Activated T-cell treated with anti-CD3 and anti-CD28 coated beads, Interleukin-2, amount 50 U/mL, for 24 hours (primary cell): ENCODE data around the gene FSD1.
A peak's percentile ranks its signal among the peaks of the same experiment; 100 is the strongest.

Source experiments
- DNase-seq: peaks from one replicate; pipeline ENCODE4 v3.0.0-alpha.2; 2020
- H3K27ac Mint-ChIP-seq: 2 replicates; pipeline ENCODE4 v1.8.0; 2020; ENCODE audit warnings: mild to moderate bottlenecking, mixed read lengths
- H3K27me3 Mint-ChIP-seq: 2 replicates; pipeline ENCODE4 v1.8.0; 2020; ENCODE audit warnings: mixed read lengths
- H3K36me3 Mint-ChIP-seq: 2 replicates; pipeline ENCODE4 v1.8.0; 2020; ENCODE audit warnings: low read depth, mixed read lengths
- H3K4me1 Mint-ChIP-seq: 2 replicates; pipeline ENCODE4 v1.8.0; 2020; ENCODE audit warnings: low read depth, mixed read lengths
- H3K4me3 Mint-ChIP-seq: 2 replicates; pipeline ENCODE4 v1.8.0; 2020; ENCODE audit warnings: mild to moderate bottlenecking, moderate library complexity, mixed read lengths
- H3K9me3 Mint-ChIP-seq: 2 replicates; pipeline ENCODE4 v1.8.0; 2020; ENCODE audit warnings: mixed read lengths

FSD1 gene

DNA sequence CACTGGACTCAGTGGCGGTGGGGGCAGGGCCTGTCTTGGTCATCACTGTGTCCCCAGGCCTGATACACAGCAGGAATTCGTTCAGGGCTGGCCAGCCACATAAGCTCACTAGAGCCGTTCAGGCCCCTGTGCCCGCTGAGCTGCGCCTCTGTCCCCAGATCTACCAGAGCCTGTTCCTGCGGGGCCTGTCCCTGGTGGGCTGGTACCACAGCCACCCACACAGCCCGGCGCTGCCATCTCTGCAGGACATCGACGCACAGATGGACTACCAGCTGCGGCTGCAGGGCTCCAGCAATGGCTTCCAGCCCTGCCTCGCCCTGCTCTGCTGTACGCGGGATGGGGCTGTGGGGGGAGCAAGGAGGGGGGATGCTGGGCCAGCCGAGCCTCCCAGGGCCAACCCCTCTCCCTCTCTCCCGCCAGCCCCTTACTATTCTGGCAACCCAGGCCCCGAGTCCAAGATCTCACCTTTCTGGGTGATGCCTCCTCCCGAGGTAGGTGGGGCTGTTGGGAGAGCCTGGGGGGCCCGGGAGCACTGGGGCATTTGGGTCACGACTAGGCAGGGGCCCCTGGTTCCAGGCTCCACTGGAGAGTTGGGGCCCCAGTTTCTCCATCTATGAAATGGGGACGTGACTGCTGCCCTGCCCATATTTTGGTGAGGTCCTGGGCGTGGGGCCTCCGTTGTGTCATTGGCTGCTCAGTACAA is 52.8 kb downstream of the FSD1 start:
- DNase-seq = no peak
- no peaks in the 10 kb centered on the region for H3K27me3 Mint-ChIP-seq
- no peaks in the 10 kb centered on the region for H3K4me1 Mint-ChIP-seq
- peaks cover 50% of the 10 kb centered on the region for H3K36me3 Mint-ChIP-seq
- no peaks in the 10 kb centered on the region for H3K9me3 Mint-ChIP-seq
- H3K4me3 Mint-ChIP-seq = no peak overlapping the region
- no peak overlapping the region for H3K27ac Mint-ChIP-seq

- H3K27me3 Mint-ChIP-seq = no peaks in the 10 kb centered on the region
- DNase-seq = no peak
- no peak overlapping the region for H3K4me3 Mint-ChIP-seq
- no peaks in the 10 kb centered on the region for H3K9me3 Mint-ChIP-seq
- H3K27ac Mint-ChIP-seq = peak overlapping the region; percentile 50
- H3K4me1 Mint-ChIP-seq = no peaks in the 10 kb centered on the region
- peaks cover 57% of the 10 kb centered on the region for H3K36me3 Mint-ChIP-seq
Measured at GRCh38 chr19:4357921-4358326, 53.5 kb downstream of the FSD1 start.

- no peak overlapping the region for H3K4me3 Mint-ChIP-seq
- H3K9me3 Mint-ChIP-seq = no peaks in the 10 kb centered on the region
- peak overlapping the region; percentile 51 for H3K27ac Mint-ChIP-seq
- peaks cover 61% of the 10 kb centered on the region for H3K36me3 Mint-ChIP-seq
- no peaks in the 10 kb centered on the region for H3K27me3 Mint-ChIP-seq
- no peak for DNase-seq
- H3K4me1 Mint-ChIP-seq = no peaks in the 10 kb centered on the region
Measured at GRCh38 chr19:4358709-4359626, 54.6 kb downstream of the FSD1 start.

DNA sequence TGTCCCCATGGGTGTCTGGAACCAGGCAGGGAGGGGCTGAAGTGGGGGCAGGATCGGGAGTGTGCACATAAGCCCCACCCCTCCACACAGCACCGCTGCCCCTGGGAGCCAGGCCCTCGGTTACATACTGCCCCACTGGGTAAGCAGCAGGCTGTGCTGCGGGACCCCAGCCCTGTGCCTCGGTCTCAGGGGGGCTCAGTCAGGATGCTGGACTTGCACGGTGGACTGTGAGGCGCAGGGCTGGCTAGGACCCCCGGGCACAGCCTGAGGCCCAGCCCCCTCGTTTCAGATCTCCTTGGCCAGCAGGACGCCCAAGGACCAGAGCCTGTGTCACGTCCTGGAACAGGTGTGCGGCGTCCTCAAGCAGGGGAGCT is 55.2 kb downstream of the FSD1 start:
- Mint-ChIP-seq H3K27ac (peak overlapping the region; percentile 37), H3K27me3 (no peaks in the 10 kb centered on the region), H3K36me3 (peaks cover 62% of the 10 kb centered on the region), H3K4me3 (no peak overlapping the region), H3K9me3 (no peaks in the 10 kb centered on the region), H3K4me1 (no peaks in the 10 kb centered on the region)
- DNase-seq = no peak

DNA sequence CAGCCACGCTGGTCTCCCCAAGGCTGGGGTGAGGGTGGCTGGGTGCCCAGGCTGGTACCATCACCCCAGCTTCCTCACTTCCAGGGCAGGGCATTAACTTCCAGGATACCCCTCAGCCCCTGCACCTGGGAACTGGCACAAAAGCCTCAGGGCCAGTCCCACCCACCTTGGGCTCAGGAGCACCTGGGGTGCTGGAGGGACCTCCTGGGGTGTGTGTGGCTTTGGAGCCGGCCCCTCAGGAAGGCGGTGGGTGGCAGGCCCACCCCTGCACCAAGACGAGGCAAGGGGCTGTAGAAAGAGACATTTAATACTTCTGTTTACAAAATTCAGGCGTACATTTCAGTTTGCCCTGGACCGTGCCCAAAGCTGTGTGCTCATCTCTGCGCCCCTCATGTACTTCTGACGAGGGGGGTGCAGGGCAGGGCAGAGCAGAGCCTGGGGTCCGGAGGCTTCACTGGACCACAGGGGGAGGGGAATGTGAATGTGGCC is 55.7 kb downstream of the FSD1 start:
- H3K27me3 Mint-ChIP-seq = no peaks in the 10 kb centered on the region
- H3K9me3 Mint-ChIP-seq = no peaks in the 10 kb centered on the region
- peak overlapping the region; percentile 57 for H3K27ac Mint-ChIP-seq
- DNase-seq = no peak
- no peak overlapping the region for H3K4me3 Mint-ChIP-seq
- H3K36me3 Mint-ChIP-seq = peaks cover 65% of the 10 kb centered on the region
- no peaks in the 10 kb centered on the region for H3K4me1 Mint-ChIP-seq

DNA sequence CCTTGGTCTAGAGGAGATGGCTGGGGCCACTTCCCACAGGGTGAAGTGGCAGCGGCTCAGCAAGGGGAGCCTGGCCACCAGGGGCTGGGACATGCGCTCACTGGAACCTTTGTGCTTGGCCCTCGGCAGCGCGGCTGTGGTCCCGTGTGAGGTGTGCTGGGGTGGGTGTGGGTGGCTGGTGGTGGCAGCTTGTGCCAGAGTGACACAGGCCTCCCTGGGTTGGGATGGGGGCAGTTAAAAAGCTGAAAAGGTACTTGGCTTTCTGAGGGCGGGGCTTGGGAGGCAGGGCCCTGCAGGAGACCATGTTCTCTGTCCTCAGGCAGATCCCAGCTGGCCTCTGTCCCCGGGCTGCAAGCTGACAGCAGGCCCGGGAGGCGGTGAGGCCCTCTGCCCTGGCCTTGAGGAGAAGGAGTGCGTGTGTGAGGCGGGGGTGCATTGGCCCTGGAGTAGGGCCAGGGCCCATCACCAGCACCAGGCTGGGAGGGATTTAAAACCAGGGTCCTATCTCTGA is 56.3 kb downstream of the FSD1 start:
- H3K27me3 Mint-ChIP-seq = no peaks in the 10 kb centered on the region
- no peak for DNase-seq

GRCh38 chr19:4361152-4362046 is 57.0 kb downstream of the FSD1 start:
- Mint-ChIP-seq H3K4me3 (no peak overlapping the region), H3K36me3 (peaks cover 71% of the 10 kb centered on the region), H3K9me3 (no peaks in the 10 kb centered on the region), H3K27ac (no peak overlapping the region), H3K4me1 (no peaks in the 10 kb centered on the region), H3K27me3 (no peaks in the 10 kb centered on the region)
- DNase-seq = no peak

More for the DNA sequence above, 56.3 kb downstream of the FSD1 start:
- H3K9me3 Mint-ChIP-seq = no peaks in the 10 kb centered on the region
- H3K4me3 Mint-ChIP-seq = no peak overlapping the region
- H3K27ac Mint-ChIP-seq = peak overlapping the region; percentile 57
- H3K36me3 Mint-ChIP-seq = peaks cover 70% of the 10 kb centered on the region
- H3K4me1 Mint-ChIP-seq = no peaks in the 10 kb centered on the region

DNA sequence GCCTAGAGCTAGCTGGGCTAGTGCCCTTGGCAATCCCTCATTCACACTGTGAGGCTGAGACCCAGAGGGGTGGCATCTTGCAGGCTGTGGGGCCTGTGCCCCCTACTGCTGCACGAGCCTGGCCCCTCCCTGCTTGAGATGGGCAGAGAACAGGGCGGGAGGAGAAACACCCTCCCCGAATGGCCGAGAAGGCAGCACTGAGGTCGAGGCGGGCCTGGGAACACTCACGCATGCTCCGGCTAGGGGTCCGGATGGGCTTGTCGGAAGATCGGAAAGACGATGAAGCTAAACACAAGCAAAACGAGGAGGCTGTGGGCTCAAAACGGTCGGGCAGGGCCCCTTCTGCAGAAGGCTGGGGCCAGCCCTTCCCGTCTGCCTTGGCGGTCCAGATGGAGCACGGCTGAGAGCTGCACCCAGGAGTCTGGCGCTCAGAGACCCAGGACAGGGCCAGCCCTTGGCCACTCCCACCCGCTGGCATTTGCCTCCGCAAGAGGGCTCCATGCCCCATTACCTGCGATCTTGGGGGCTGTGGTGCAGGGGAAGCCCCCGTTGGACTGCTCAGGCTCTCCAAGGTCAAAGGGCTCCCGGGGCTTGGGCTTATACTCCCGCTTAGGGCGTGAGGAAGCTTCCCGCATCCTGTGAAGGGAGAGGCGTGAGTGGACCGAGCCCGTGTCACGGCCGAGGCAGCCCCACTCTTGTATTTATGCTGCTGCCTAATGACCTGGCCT is 57.9 kb downstream of the FSD1 start:
- no peaks in the 10 kb centered on the region for H3K4me1 Mint-ChIP-seq
- no peaks in the 10 kb centered on the region for H3K27me3 Mint-ChIP-seq
- H3K4me3 Mint-ChIP-seq = no peak overlapping the region
- peak overlapping the region; percentile 61 for H3K27ac Mint-ChIP-seq
- DNase-seq = no peak
- H3K9me3 Mint-ChIP-seq = no peaks in the 10 kb centered on the region
- peaks cover 73% of the 10 kb centered on the region for H3K36me3 Mint-ChIP-seq

DNA sequence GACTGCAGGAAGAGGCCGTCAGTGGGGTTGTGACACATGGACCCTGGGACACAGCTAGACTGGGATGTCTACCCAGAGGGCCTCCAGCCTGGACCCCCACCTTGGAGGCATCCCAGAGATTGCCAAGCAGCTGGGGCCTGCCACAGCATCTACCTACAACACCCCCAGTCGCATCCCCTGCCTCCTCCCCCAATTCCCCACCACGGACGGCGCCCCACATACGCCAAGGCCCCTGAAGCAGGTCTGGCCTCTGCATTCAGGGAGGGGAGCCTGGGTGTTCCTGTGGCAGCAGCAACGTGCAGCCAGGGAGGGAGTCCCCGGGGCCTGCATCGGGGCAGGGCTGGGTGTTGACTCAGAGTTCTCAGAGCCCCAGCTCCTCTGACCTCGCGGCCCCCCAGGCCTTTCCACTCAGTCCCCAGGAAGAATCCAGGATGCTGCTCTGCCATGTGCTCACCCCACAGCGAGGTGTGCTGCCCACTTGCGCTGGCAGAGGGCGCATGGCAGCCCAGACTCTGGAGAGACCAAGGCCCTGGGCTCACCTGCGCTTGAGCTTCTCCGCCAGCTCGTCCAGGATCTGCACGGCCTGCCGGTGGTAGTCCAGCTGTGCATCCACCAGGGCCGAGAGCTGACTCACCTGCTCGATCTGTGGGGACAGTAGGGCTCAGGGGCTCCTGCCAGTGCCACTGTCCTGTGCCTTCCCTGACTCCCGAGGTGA is 58.6 kb downstream of the FSD1 start:
- DNase-seq = no peak
- H3K4me1 Mint-ChIP-seq = peaks cover 5% of the 10 kb centered on the region
- H3K27me3 Mint-ChIP-seq = no peaks in the 10 kb centered on the region
- H3K4me3 Mint-ChIP-seq = no peak overlapping the region
- H3K36me3 Mint-ChIP-seq = peaks cover 77% of the 10 kb centered on the region
- no peaks in the 10 kb centered on the region for H3K9me3 Mint-ChIP-seq
- H3K27ac Mint-ChIP-seq = peak overlapping the region; percentile 61

DNA sequence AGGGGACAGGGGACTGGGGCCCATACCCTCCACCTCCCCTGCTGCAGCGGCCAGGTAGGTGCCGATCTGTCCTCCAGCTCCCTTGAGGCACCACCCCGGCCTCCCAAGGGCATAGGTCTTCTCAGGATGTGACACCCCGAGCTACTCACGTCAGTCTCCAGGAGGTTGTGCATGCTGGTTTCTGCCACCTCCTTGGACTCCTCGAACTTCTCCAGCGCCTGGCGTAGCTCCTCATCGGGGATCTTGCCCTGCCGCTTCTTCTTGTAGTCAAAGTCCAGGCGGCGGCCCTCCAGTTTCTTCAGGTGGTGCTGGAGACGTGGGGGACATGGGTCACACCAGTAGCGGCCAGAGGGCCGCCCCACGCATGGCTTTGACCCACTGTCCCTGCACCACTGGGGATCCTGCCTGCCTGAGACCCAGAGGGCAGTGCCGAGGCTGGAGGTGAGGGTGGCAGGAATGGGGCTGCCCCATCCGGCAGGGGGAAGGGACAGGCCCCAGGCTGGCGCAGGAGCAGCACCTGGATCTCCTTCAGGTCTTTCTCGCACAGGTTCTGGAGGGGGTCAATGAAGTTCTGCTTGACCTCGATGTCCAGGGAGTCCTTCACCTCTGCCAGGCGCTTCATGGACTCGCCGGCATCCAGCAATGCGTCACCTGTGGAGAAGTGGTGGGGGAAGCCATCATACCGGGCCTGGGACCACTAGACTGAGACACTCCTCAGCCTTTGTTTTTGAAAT is 59.3 kb downstream of the FSD1 start:
- Mint-ChIP-seq H3K4me3 (no peak overlapping the region), H3K36me3 (peaks cover 79% of the 10 kb centered on the region), H3K9me3 (no peaks in the 10 kb centered on the region), H3K27me3 (no peaks in the 10 kb centered on the region), H3K27ac (peak overlapping the region; percentile 61), H3K4me1 (peaks cover 12% of the 10 kb centered on the region)
- DNase-seq = no peak

- Mint-ChIP-seq H3K27me3 (no peaks in the 10 kb centered on the region), H3K36me3 (peaks cover 68% of the 10 kb centered on the region), H3K9me3 (no peaks in the 10 kb centered on the region), H3K4me1 (peaks cover 27% of the 10 kb centered on the region), H3K27ac (no peak overlapping the region), H3K4me3 (no peak overlapping the region)
- no peak for DNase-seq
Measured at GRCh38 chr19:4365341-4365740, 60.9 kb downstream of the FSD1 start.

GRCh38 chr19:4365791-4366665 is 61.6 kb downstream of the FSD1 start:
- peaks cover 34% of the 10 kb centered on the region for H3K4me1 Mint-ChIP-seq
- peaks cover 64% of the 10 kb centered on the region for H3K36me3 Mint-ChIP-seq
- no peak overlapping the region for H3K4me3 Mint-ChIP-seq
- DNase-seq = no peak
- peak overlapping the region; percentile 55 for H3K27ac Mint-ChIP-seq
- H3K27me3 Mint-ChIP-seq = no peaks in the 10 kb centered on the region
- no peaks in the 10 kb centered on the region for H3K9me3 Mint-ChIP-seq
